Parathyroid adenoma (tissue), 2 donors: Measurements from ENCODE around the gene KCNJ12.

Experiments used
- H2AFZ ChIP-seq: fragments of 300-600 bp; sonication (generic); one replicate; pipeline ENCODE4 v1.7.0; 2017; ENCODE audit warnings: antibody characterized with exemption, mild to moderate bottlenecking
- H3K27ac ChIP-seq: fragments of 300-600 bp; sonication (generic); one replicate; pipeline ENCODE4 v1.7.0; 2017
- H3K27me3 ChIP-seq: fragments of 300-600 bp; sonication (generic); one replicate; pipeline ENCODE4 v1.7.0; 2017; ENCODE audit warnings: low read length; ENCODE audit not compliant: control insufficient read depth, insufficient read depth
- H3K36me3 ChIP-seq: fragments of 300-600 bp; sonication (generic); one replicate; pipeline ENCODE4 v1.7.0; 2017; ENCODE audit warnings: low read length; ENCODE audit not compliant: control insufficient read depth, insufficient read depth
- H3K4me1 ChIP-seq: fragments of 300-600 bp; sonication (generic); one replicate; pipeline ENCODE4 v1.7.0; 2017; ENCODE audit warnings: control low read depth
- H3K4me2 ChIP-seq: fragments of 300-600 bp; sonication (generic); one replicate; pipeline ENCODE4 v1.7.0; 2017; ENCODE audit warnings: low read length
- H3K4me3 ChIP-seq: fragments of 300-600 bp; sonication (generic); one replicate; pipeline ENCODE4 v1.7.0; 2017; ENCODE audit warnings: low read depth, low read length
- H3K79me2 ChIP-seq: fragments of 300-600 bp; sonication (generic); one replicate; pipeline ENCODE4 v1.7.0; 2017; ENCODE audit warnings: control low read depth
- H3K9ac ChIP-seq: fragments of 300-600 bp; sonication (generic); one replicate; pipeline ENCODE4 v1.7.0; 2017; ENCODE audit warnings: mild to moderate bottlenecking
- H3K9me3 ChIP-seq: fragments of 300-600 bp; sonication (generic); one replicate; pipeline ENCODE4 v1.7.0; 2017; ENCODE audit warnings: low read length; ENCODE audit not compliant: control insufficient read depth
- TF ChIP-seq, protein P1 (sequence below): fragments of 300-600 bp; sonication (generic); IDR thresholded peaks from one replicate; pipeline ENCODE4 v1.7.0; 2017; ENCODE audit warnings: antibody characterized with exemption, mild to moderate bottlenecking
- donor health status: primary hyperparathyroidism.

KCNJ12 gene

DNA sequence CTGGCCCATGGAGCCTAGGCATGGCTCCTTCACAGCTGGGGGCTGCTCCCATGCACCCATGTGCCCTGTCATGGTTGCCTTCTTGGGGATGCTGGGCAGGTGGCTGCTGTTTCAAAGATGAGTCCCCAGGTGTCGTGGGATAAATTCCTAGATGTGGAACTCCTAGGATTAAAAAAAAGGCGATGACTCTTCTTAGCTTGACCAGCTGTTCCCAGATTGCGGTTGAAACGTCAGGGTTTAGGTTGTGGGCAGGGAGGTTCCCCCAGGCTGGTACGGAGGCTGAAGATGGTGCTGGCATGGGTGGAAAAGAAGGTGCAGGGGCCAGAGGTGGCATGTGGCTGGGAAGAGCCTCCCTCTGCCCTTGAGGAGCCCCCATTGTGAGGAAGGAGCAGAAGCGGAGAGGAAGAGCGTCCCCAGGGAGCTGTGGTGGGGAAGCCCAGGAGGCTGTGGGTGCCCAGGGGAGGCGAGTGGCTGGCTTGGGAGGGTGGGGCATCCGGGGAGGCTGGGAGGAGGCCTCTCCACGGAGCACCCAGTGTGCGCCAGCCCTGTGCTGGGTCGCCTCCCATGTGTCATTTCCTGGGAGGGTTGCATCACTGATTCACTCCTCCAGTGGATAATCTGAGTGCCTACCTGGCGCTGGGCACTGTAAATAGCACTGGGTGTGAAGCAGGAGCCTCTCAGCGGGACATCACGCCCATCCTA lies 7.5 kb upstream of the KCNJ12 start:
- no peaks in the 10 kb centered on the region for H3K9me3 ChIP-seq
- no peak overlapping the region for H3K4me3 ChIP-seq
- no peak overlapping the region for H3K4me2 ChIP-seq
- no peak overlapping the region for H2AFZ ChIP-seq
- H3K79me2 ChIP-seq: no peaks in the 10 kb centered on the region
- H3K4me1 ChIP-seq: no peaks in the 10 kb centered on the region
- no peak overlapping the region for H3K27ac ChIP-seq
- no peaks in the 10 kb centered on the region for H3K27me3 ChIP-seq
- H3K9ac ChIP-seq: no peak overlapping the region
- TF ChIP-seq, protein P1, sequence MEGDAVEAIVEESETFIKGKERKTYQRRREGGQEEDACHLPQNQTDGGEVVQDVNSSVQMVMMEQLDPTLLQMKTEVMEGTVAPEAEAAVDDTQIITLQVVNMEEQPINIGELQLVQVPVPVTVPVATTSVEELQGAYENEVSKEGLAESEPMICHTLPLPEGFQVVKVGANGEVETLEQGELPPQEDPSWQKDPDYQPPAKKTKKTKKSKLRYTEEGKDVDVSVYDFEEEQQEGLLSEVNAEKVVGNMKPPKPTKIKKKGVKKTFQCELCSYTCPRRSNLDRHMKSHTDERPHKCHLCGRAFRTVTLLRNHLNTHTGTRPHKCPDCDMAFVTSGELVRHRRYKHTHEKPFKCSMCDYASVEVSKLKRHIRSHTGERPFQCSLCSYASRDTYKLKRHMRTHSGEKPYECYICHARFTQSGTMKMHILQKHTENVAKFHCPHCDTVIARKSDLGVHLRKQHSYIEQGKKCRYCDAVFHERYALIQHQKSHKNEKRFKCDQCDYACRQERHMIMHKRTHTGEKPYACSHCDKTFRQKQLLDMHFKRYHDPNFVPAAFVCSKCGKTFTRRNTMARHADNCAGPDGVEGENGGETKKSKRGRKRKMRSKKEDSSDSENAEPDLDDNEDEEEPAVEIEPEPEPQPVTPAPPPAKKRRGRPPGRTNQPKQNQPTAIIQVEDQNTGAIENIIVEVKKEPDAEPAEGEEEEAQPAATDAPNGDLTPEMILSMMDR: no peak
- H3K36me3 ChIP-seq: no peaks in the 10 kb centered on the region

DNA sequence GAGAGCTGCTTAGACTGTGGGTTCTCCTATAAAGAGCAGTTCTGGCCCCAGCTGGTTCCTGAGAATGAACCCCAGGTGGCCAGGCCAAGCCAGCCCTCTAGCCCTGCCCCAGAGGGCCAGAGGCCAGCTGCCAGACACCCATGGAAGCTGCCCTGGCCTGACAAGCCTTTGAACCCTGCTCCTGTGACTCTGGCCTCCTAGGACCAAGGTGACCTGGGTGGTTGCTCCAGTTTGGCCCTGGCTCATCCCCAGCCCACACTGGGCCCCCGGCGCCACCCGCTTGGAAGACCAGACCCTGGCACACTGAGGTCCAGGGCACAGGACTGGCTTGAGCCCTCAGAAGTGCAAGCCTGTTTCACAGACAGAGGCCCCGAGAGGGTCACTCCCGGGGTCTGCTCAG lies 6.8 kb upstream of the KCNJ12 start:
- TF ChIP-seq, protein P1: no peak
- Histone ChIP-seq H3K9ac (no peak overlapping the region), H3K4me1 (no peaks in the 10 kb centered on the region), H3K27ac (no peak overlapping the region), H3K9me3 (no peaks in the 10 kb centered on the region), H3K36me3 (no peaks in the 10 kb centered on the region), H3K4me2 (no peak overlapping the region), H3K4me3 (no peak overlapping the region), H3K27me3 (no peaks in the 10 kb centered on the region), H3K79me2 (no peaks in the 10 kb centered on the region), H2AFZ (no peak overlapping the region)

DNA sequence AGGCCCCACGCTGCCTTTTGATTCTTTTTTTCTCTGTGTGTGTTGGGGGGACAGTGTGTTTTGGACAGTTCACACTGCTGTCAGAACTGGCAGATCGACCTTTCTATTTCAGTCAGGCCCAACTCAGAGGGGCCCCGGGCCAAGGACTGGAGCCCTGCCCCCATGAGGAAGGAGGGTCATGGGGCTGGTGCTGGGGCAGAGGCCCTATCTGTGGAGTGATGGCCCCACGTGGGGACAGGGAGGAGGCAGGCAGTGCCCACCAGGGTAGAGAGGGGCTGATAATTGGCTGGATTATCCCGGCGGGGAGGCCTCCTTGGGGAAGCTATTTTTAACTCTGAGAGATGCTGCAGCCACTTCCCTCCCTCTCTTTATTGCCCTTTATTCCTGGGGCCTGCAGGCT lies 5.7 kb upstream of the KCNJ12 start:
- Histone ChIP-seq H3K4me3 (no peak overlapping the region), H3K4me1 (no peaks in the 10 kb centered on the region), H3K9me3 (no peaks in the 10 kb centered on the region), H3K79me2 (no peaks in the 10 kb centered on the region), H2AFZ (no peak overlapping the region), H3K27me3 (no peaks in the 10 kb centered on the region), H3K4me2 (no peak overlapping the region), H3K27ac (no peak overlapping the region), H3K9ac (no peak overlapping the region), H3K36me3 (no peaks in the 10 kb centered on the region)
- TF ChIP-seq, protein P1: no peak

DNA sequence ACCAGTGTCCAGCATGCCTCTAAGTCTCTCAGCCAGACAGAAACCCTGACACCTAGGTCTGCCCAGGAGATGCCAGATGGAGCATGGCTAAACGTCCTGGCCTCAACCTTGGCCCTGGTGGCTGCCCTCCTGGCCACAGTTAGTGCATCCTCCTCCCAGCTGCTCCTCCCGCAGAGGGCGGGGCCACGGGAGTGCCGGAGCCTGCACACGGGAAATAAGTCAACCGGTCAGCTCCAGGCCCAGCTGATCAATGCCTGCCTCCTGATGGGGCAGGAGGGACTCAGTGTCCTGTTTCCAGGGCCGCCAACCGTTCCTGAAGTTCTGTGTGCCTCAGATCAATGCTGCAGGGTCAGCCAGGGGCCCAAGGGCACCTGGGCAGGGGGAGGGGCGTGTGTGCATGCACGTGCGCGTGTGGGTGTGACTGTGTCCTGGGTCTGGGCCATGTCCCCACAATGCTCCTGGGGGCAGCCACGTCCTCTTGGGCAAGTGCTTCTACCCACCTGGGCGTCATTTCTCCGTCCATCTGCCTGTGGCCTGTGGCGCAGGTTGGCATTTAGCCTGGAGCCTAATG lies 4.6 kb upstream of the KCNJ12 start:
- Histone ChIP-seq H3K4me1 (no peaks in the 10 kb centered on the region), H3K9ac (no peak overlapping the region), H3K27me3 (no peaks in the 10 kb centered on the region), H3K9me3 (no peaks in the 10 kb centered on the region), H3K36me3 (no peaks in the 10 kb centered on the region), H3K27ac (no peak overlapping the region), H2AFZ (no peak overlapping the region), H3K4me3 (no peak overlapping the region), H3K79me2 (no peaks in the 10 kb centered on the region), H3K4me2 (no peak overlapping the region)
- TF ChIP-seq, protein P1: no peak
